Measurements from ENCODE around the gene GRPEL1.

GRCh38 chr4:7030856-7031255, 37.0 kb downstream of the GRPEL1 start:
- TF ChIP-seq CTCF (IDR thresholded peaks at IDR 0.05; ENCODE audit: poor library complexity, severe bottlenecking) (no peak), SMC3 (conservative IDR thresholded peaks at IDR 0.05; ENCODE audit: poor library complexity) (no peak), EP300 (conservative IDR thresholded peaks at IDR 0.05; ENCODE audit: poor library complexity, severe bottlenecking) (no peak), POLR2AphosphoS5 (IDR thresholded peaks at IDR 0.05) (no peak), EZH2 (IDR thresholded peaks at IDR 0.05; ENCODE audit: borderline replicate concordance, insufficient read depth, low read length, poor library complexity, severe bottlenecking) (no peak), TAF1 (IDR thresholded peaks at IDR 0.05; ENCODE audit: low read depth) (no peak), RAD21 (conservative IDR thresholded peaks at IDR 0.05) (no peak), REST (IDR thresholded peaks at IDR 0.05; ENCODE audit: borderline replicate concordance) (no peak), MXI1 (conservative IDR thresholded peaks at IDR 0.05; ENCODE audit: poor library complexity, severe bottlenecking) (no peak)

All from neural cell (in vitro differentiated cells).